Prostate gland (tissue), 2 donors: ENCODE data around the gene GPR87. TPM values are rescaled to one million over a fixed set of nuclear protein-coding genes. Genes with fewer than 3 reads are reported as not detected.
A peak's percentile ranks its signal among the peaks of the same experiment; 100 is the strongest.

Experiments
- DNase-seq: peaks from one replicate; pipeline ENCODE4 v3.0.0-alpha.2; 2019; ENCODE audit warnings: low spot score
- H3K27ac ChIP-seq, 2 donors: fragments of 200-600 bp; sonication (generic); 2 replicates each; pipeline ENCODE4 v1.5.1; 2017 to 2019
- H3K27me3 ChIP-seq: fragments of 200-600 bp; sonication (generic); replicated peaks from 2 replicates; pipeline ENCODE4 v1.5.1; 2019; ENCODE audit not compliant: insufficient read depth
- H3K36me3 ChIP-seq, 2 donors: fragments of 200-600 bp; sonication (generic); 1 replicate in 1 of 2; 2 replicates in 1 of 2; pipeline versions ENCODE4 v1.5.1 to v1.8.1; 2017 to 2019
- H3K4me1 ChIP-seq: fragments of 200-600 bp; sonication (generic); replicated peaks from 2 replicates; pipeline ENCODE4 v1.5.1; 2019
- H3K4me3 ChIP-seq, 2 donors: fragments of 200-600 bp; sonication (generic); 2 replicates each; pipeline ENCODE4 v1.5.1; 2017 to 2019
- H3K9me3 ChIP-seq: fragments of 200-600 bp; sonication (generic); 2 replicates; pipeline ENCODE4 v1.5.1; 2017
- CTCF ChIP-seq, 4 experiments: fragments of 200-600 bp in 2 of 4; fragments of 450-650 bp in 2 of 4; sonication (generic) in 2 of 4; IDR thresholded peaks; 1 replicate in 3 of 4; 2 replicates in 1 of 4; pipeline ENCODE4 v1.5.1; 2016 to 2019; ENCODE audit warnings: antibody characterized with exemption in 4 of 4, mild to moderate bottlenecking in 2 of 4, moderate library complexity in 2 of 4
- POLR2A ChIP-seq: fragments of 450-650 bp; IDR thresholded peaks from one replicate; pipeline ENCODE4 v1.6.1; 2016; ENCODE audit warnings: antibody characterized with exemption, mild to moderate bottlenecking
- POLR2AphosphoS5 ChIP-seq: sonication (generic); formaldehyde crosslinking; IDR thresholded peaks from one replicate; pipeline ENCODE4 v1.6.1; 2017; ENCODE audit warnings: antibody characterized with exemption
- WGBS: methylation state at CpG from one replicate; pipeline ENCODE4 v1.1.5; 2018; 5-methylcytosine and 5-hydroxymethylcytosine counted together
- intact Hi-C: fragments of 100-400 bp; cut with DNase I; formaldehyde crosslinking; loops from one replicate; pipeline ENCODE4 v1.14.2; 2022
- total RNA-seq, 2 donors: library from RNA; depleted of rRNA; stranded (reverse); fragments of >200 nt; gene quantifications; one replicate each; pipeline ENCODE4 v1.1.0, GENCODE V29; 2016

GPR87 gene
- total RNA-seq, 2 donors from 2014 or later = 9.3 to 10.9 TPM

DNA sequence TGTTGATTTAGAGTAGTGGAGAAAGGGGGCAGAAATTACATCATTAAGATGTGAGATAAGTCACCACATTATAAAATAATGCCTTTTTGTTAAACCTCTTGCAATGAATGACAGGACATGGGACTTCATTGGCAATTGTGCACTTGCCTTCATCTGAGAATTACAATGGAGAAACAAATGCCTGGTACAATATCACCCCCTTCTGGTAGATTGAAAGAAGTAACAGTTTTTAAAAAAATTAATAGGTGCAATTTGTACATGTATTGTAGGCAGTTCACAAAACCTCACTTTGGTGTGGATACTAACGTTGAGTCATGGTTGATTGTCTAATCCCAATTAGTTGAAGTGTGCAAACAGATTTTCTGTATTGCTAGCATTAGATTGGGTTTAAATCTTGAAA lies 33.7 kb downstream of the GPR87 start:
- H3K9me3 ChIP-seq = no peaks in the 10 kb centered on the region
- no peaks in the 10 kb centered on the region for H3K4me1 ChIP-seq
- intact Hi-C loops = loop anchor here (2.0 to 5.0 kb wide), 2 partner anchors 56 to 116 kb away; no protein-coding TSS in a partner anchor
- H3K36me3 ChIP-seq = no peaks in the 10 kb centered on the region
- 0% methylated on average over 1 of the region's 1 CpG for WGBS
- H3K27me3 ChIP-seq = no peaks in the 10 kb centered on the region
- DNase-seq = no peak
- H3K27ac ChIP-seq = no peak overlapping the region
- peak; percentile 23 to 78 (median 78) for TF ChIP-seq CTCF (IDR thresholded peaks at IDR 0.05)
- TF ChIP-seq POLR2A = no peak
- TF ChIP-seq POLR2AphosphoS5 = no peak
- H3K4me3 ChIP-seq = no peak overlapping the region

GRCh38 chr3:151281671-151282324 lies 34.8 kb downstream of the GPR87 start:
- no peak overlapping the region for H3K4me3 ChIP-seq
- 87% methylated on average over 9 of the region's 9 CpGs for WGBS
- DNase-seq = no peak
- intact Hi-C loops = loop anchor here (2.0 to 5.0 kb wide), 2 partner anchors 55 to 114 kb away; no protein-coding TSS in a partner anchor
- H3K36me3 ChIP-seq = no peaks in the 10 kb centered on the region
- H3K27ac ChIP-seq = no peak overlapping the region
- no peaks in the 10 kb centered on the region for H3K4me1 ChIP-seq
- no peaks in the 10 kb centered on the region for H3K27me3 ChIP-seq
- TF ChIP-seq POLR2A = no peak
- TF ChIP-seq CTCF (IDR thresholded peaks at IDR 0.05) = no peak
- TF ChIP-seq POLR2AphosphoS5 = no peak
- H3K9me3 ChIP-seq = no peaks in the 10 kb centered on the region

- Histone ChIP-seq H3K4me3 (no peak within 1 kb of the TSS), H3K36me3 (no peaks in the 10 kb centered on the region), H3K27ac (no peak within 1 kb of the TSS), H3K27me3 (no peaks in the 10 kb centered on the region), H3K4me1 (no peaks in the 10 kb centered on the region), H3K9me3 (no peaks in the 10 kb centered on the region)
- intact Hi-C loops = no loop called here
- WGBS = 60% methylated on average over 4 of the region's 4 CpGs
- no peak for DNase-seq
- no peak for TF ChIP-seq POLR2A
- no peak for TF ChIP-seq CTCF (IDR thresholded peaks at IDR 0.05)
- TF ChIP-seq POLR2AphosphoS5 = no peak
Observed at GRCh38 chr3:151278230-151278629, 38.4 kb downstream of the GPR87 start, which contains the start of gene P2RY14. Gene P2RY14 (minus strand): TSS chr3:151278542. CDS start chr3:151214316, 64,226 bp downstream.

DNA sequence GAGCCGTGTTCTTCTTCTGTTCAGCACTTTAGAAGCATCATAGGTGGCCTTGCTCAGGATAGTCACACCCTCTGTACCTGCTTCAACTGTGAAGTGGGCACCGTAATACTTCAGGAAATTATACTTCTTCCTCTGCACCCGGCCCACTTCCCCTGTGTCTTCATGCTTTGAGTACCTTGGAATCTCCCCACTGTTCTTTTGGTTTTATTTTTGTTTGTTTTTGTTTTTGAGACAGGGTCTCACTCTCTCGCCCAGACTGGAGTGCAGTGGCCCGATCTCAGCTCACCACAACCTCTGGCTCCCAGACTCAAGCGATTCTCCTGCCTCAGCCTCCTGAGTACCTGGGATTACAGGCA lies 40.0 kb downstream of the GPR87 start:
- Histone ChIP-seq H3K9me3 (no peaks in the 10 kb centered on the region), H3K4me1 (no peaks in the 10 kb centered on the region), H3K36me3 (no peaks in the 10 kb centered on the region), H3K27me3 (no peaks in the 10 kb centered on the region), H3K27ac (no peak overlapping the region), H3K4me3 (no peak overlapping the region)
- no peak for DNase-seq
- 92% methylated on average over 6 of the region's 6 CpGs for WGBS
- TF ChIP-seq CTCF (IDR thresholded peaks at IDR 0.05) (no peak), POLR2A (no peak), POLR2AphosphoS5 (no peak)
- intact Hi-C loops = no loop called here

- WGBS = 74% methylated on average over 2 of the region's 2 CpGs
- Histone ChIP-seq H3K4me1 (no peaks in the 10 kb centered on the region), H3K9me3 (no peaks in the 10 kb centered on the region), H3K4me3 (no peak overlapping the region), H3K27ac (no peak overlapping the region), H3K27me3 (no peaks in the 10 kb centered on the region), H3K36me3 (no peaks in the 10 kb centered on the region)
- no peak for DNase-seq
- intact Hi-C loops = no loop called here
- no peak for TF ChIP-seq CTCF (IDR thresholded peaks at IDR 0.05)
- no peak for TF ChIP-seq POLR2AphosphoS5
- no peak for TF ChIP-seq POLR2A
Observed at GRCh38 chr3:151276038-151276686, 40.5 kb downstream of the GPR87 start.
